ENCODE data around the gene LGI4. TPM values are rescaled to one million over a fixed set of nuclear protein-coding genes. Genes with fewer than 3 reads are reported as not detected.

LGI4 gene
- total RNA-seq, 1 donor from 2014 or later, result 0.20 TPM

GRCh38 chr19:35144259-35144599, 9.4 kb upstream of the LGI4 start:
- H3K4me2 ChIP-seq (ENCODE audit: low read length), result no peak overlapping the region
- H3K36me3 ChIP-seq (ENCODE audit: insufficient read depth, low read length), result no peaks in the 10 kb centered on the region
- no peak overlapping the region for H3K9ac ChIP-seq (ENCODE audit: low read length)
- no peak for DNase-seq (ENCODE audit: low read depth)
- H3K27ac ChIP-seq (ENCODE audit: low read depth, low read length), result no peak overlapping the region
- H3K27me3 ChIP-seq (ENCODE audit: insufficient read depth, low read length), result peaks cover 27% of the 10 kb centered on the region
- FAIRE-seq, result no peak
- Mint-ChIP-seq H3K36me3 (ENCODE audit: low read depth, unreplicated experiment) (no peaks in the 10 kb centered on the region), H3K27me3 (ENCODE audit: low read depth, unreplicated experiment) (peaks cover 24% of the 10 kb centered on the region), H3K4me3 (ENCODE audit: unreplicated experiment) (no peak overlapping the region), H3K9me3 (ENCODE audit: unreplicated experiment) (no peaks in the 10 kb centered on the region), H3K27ac (ENCODE audit: unreplicated experiment) (no peak overlapping the region), H3K4me1 (ENCODE audit: low read depth, unreplicated experiment) (peaks cover 7% of the 10 kb centered on the region)
- H3K4me3 ChIP-seq (ENCODE audit: insufficient read depth, low read depth, low read length), result no peak overlapping the region
- peaks cover 4% of the 10 kb centered on the region for H3K4me1 ChIP-seq (ENCODE audit: insufficient read depth, low read length)
- no peaks in the 10 kb centered on the region for H3K9me3 ChIP-seq (ENCODE audit: insufficient read depth, low read depth, low read length)
- no peak for TF ChIP-seq CTCF (IDR thresholded peaks at IDR 0.05; ENCODE audit: insufficient read depth, low read depth, low read length)
- no peak for TF ChIP-seq EZH2 (IDR thresholded peaks at IDR 0.05; ENCODE audit: insufficient read depth, low read length)
- no peak overlapping the region for H2AFZ ChIP-seq (ENCODE audit: low read depth, low read length)
- H4K20me1 ChIP-seq (ENCODE audit: insufficient read depth, low read length), result peaks cover 4% of the 10 kb centered on the region
- H3K79me2 ChIP-seq (ENCODE audit: insufficient read depth, low read length), result no peaks in the 10 kb centered on the region

GRCh38 chr19:35143818-35144217, 9.0 kb upstream of the LGI4 start:
- Histone ChIP-seq H3K4me2 (ENCODE audit: low read length) (no peak overlapping the region), H3K4me3 (ENCODE audit: insufficient read depth, low read depth, low read length) (no peak overlapping the region), H3K9ac (ENCODE audit: low read length) (no peak overlapping the region), H3K36me3 (ENCODE audit: insufficient read depth, low read length) (no peaks in the 10 kb centered on the region), H3K79me2 (ENCODE audit: insufficient read depth, low read length) (no peaks in the 10 kb centered on the region), H3K27me3 (ENCODE audit: insufficient read depth, low read length) (peaks cover 27% of the 10 kb centered on the region), H2AFZ (ENCODE audit: low read depth, low read length) (no peak overlapping the region), H3K9me3 (ENCODE audit: insufficient read depth, low read depth, low read length) (no peaks in the 10 kb centered on the region), H3K4me1 (ENCODE audit: insufficient read depth, low read length) (peaks cover 4% of the 10 kb centered on the region), H4K20me1 (ENCODE audit: insufficient read depth, low read length) (peaks cover 4% of the 10 kb centered on the region), H3K27ac (ENCODE audit: low read depth, low read length) (no peak overlapping the region)
- Mint-ChIP-seq H3K27ac (ENCODE audit: unreplicated experiment) (no peak overlapping the region), H3K4me1 (ENCODE audit: low read depth, unreplicated experiment) (peaks cover 6% of the 10 kb centered on the region), H3K27me3 (ENCODE audit: low read depth, unreplicated experiment) (peaks cover 27% of the 10 kb centered on the region), H3K9me3 (ENCODE audit: unreplicated experiment) (no peaks in the 10 kb centered on the region), H3K4me3 (ENCODE audit: unreplicated experiment) (no peak overlapping the region), H3K36me3 (ENCODE audit: low read depth, unreplicated experiment) (no peaks in the 10 kb centered on the region)
- DNase-seq (ENCODE audit: low read depth) (no peak), FAIRE-seq (no peak)
- no peak for TF ChIP-seq CTCF (IDR thresholded peaks at IDR 0.05; ENCODE audit: insufficient read depth, low read depth, low read length)
- TF ChIP-seq EZH2 (IDR thresholded peaks at IDR 0.05; ENCODE audit: insufficient read depth, low read length), result no peak

GRCh38 chr19:35143231-35143715, 8.4 kb upstream of the LGI4 start, which contains the start of gene FXYD7:
FXYD7 (plus strand) TSS chr19:35143255; CDS start chr19:35143334, 79 bp downstream.
- H3K27ac ChIP-seq (ENCODE audit: low read depth, low read length), result no peak within 1 kb of the TSS
- peaks cover 4% of the 10 kb centered on the region for H4K20me1 ChIP-seq (ENCODE audit: insufficient read depth, low read length)
- H3K36me3 Mint-ChIP-seq (ENCODE audit: low read depth, unreplicated experiment), result no peaks in the 10 kb centered on the region
- no peaks in the 10 kb centered on the region for H3K79me2 ChIP-seq (ENCODE audit: insufficient read depth, low read length)
- H3K27me3 ChIP-seq (ENCODE audit: insufficient read depth, low read length), result peaks cover 27% of the 10 kb centered on the region
- no peak for DNase-seq (ENCODE audit: low read depth)
- no peak for FAIRE-seq
- H3K4me1 ChIP-seq (ENCODE audit: insufficient read depth, low read length), result peaks cover 4% of the 10 kb centered on the region
- no peak within 1 kb of the TSS for H3K9ac ChIP-seq (ENCODE audit: low read length)
- no peaks in the 10 kb centered on the region for H3K36me3 ChIP-seq (ENCODE audit: insufficient read depth, low read length)
- H3K27me3 Mint-ChIP-seq (ENCODE audit: low read depth, unreplicated experiment), result peaks cover 27% of the 10 kb centered on the region
- H3K4me2 ChIP-seq (ENCODE audit: low read length), result peak within 1 kb of the TSS; percentile 36
- H3K9me3 ChIP-seq (ENCODE audit: insufficient read depth, low read depth, low read length), result no peaks in the 10 kb centered on the region
- TF ChIP-seq CTCF (IDR thresholded peaks at IDR 0.05; ENCODE audit: insufficient read depth, low read depth, low read length) (no peak), EZH2 (IDR thresholded peaks at IDR 0.05; ENCODE audit: insufficient read depth, low read length) (peak; percentile 1)
- H3K4me3 ChIP-seq (ENCODE audit: insufficient read depth, low read depth, low read length), result no peak within 1 kb of the TSS
- H2AFZ ChIP-seq (ENCODE audit: low read depth, low read length), result no peak within 1 kb of the TSS
- no peak within 1 kb of the TSS for H3K27ac Mint-ChIP-seq (ENCODE audit: unreplicated experiment)
- H3K9me3 Mint-ChIP-seq (ENCODE audit: unreplicated experiment), result no peaks in the 10 kb centered on the region
- H3K4me1 Mint-ChIP-seq (ENCODE audit: low read depth, unreplicated experiment), result peaks cover 6% of the 10 kb centered on the region
- peak within 1 kb of the TSS; percentile 74 for H3K4me3 Mint-ChIP-seq (ENCODE audit: unreplicated experiment)
